C4-2B (cell line): Measurements from ENCODE around the gene ARHGAP22.
"Not testable (repeated sequence)": the region's sequence is repeated elsewhere in the genome, so short reads cannot be mapped to it uniquely, and the experiment has no call there.

Source experiments
- H3K27ac ChIP-seq: fragments of 450-650 bp; 2 replicates; pipeline ENCODE4 v1.5.1; 2017
- CTCF ChIP-seq: fragments of 450-650 bp; conservative IDR thresholded peaks from 2 replicates; pipeline ENCODE4 v1.5.1; 2017; ENCODE audit warnings: mild to moderate bottlenecking
- ZFX ChIP-seq: fragments of 450-650 bp; IDR thresholded peaks from 2 replicates; pipeline ENCODE4 v1.6.1; 2017

The ARHGAP22 gene

GRCh38 chr10:48439031-48439430 is 165.8 kb downstream of the ARHGAP22 start:
- no peak overlapping the region for H3K27ac ChIP-seq
- no peak for TF ChIP-seq ZFX
- no peak for TF ChIP-seq CTCF

GRCh38 chr10:48437546-48437945 is 167.3 kb downstream of the ARHGAP22 start:
- no peak overlapping the region for H3K27ac ChIP-seq
- TF ChIP-seq ZFX (no peak), CTCF (no peak)

- H3K27ac ChIP-seq, result no peak overlapping the region
- TF ChIP-seq CTCF, result no peak
- no peak for TF ChIP-seq ZFX
These were observed 173.0 kb downstream of the ARHGAP22 start for GRCh38 chr10:48431871-48432270.

GRCh38 chr10:48430402-48430993 is 174.4 kb downstream of the ARHGAP22 start:
- H3K27ac ChIP-seq, result no peak overlapping the region
- no peak for TF ChIP-seq CTCF
- TF ChIP-seq ZFX, result no peak

- H3K27ac ChIP-seq, result no peak overlapping the region
- no peak for TF ChIP-seq CTCF
These were observed 175.6 kb downstream of the ARHGAP22 start for GRCh38 chr10:48429309-48429708.

- TF ChIP-seq ZFX (no peak), CTCF (no peak)
- no peak overlapping the region for H3K27ac ChIP-seq
These were observed 176.0 kb downstream of the ARHGAP22 start for GRCh38 chr10:48428896-48429295.

GRCh38 chr10:48423884-48424283 is 181.0 kb downstream of the ARHGAP22 start:
- no peak for TF ChIP-seq ZFX
- no peak for TF ChIP-seq CTCF

GRCh38 chr10:48421862-48422261 is 183.0 kb downstream of the ARHGAP22 start:
- not testable (repeated sequence) for H3K27ac ChIP-seq

More at GRCh38 chr10:48423884-48424283, 181.0 kb downstream of the ARHGAP22 start:
- no peak overlapping the region for H3K27ac ChIP-seq
